ENCODE measurements around the gene FAM184A.
"Not testable (repeated sequence)": the region's sequence is repeated elsewhere in the genome, so short reads cannot be mapped to it uniquely, and the experiment has no call there.

FAM184A gene

GRCh38 chr6:118999494-119000040, 78.9 kb downstream of the FAM184A start:
- TF ChIP-seq CTCF (IDR thresholded peaks at IDR 0.05; ENCODE audit: control insufficient read depth, extremely low read depth, insufficient read depth): no peak
- no peak overlapping the region for H3K4me3 ChIP-seq (ENCODE audit: low read depth, low read length)
- DNase-seq (ENCODE audit: low read depth): no peak

GRCh38 chr6:118997426-118997825, 81.0 kb downstream of the FAM184A start:
- not testable (repeated sequence) for H3K4me3 ChIP-seq (ENCODE audit: low read depth, low read length); DNase-seq (ENCODE audit: low read depth)

GRCh38 chr6:118996289-118996820, 82.1 kb downstream of the FAM184A start:
- no peak for TF ChIP-seq CTCF (IDR thresholded peaks at IDR 0.05; ENCODE audit: control insufficient read depth, extremely low read depth, insufficient read depth)
- no peak overlapping the region for H3K4me3 ChIP-seq (ENCODE audit: low read depth, low read length)
- DNase-seq (ENCODE audit: low read depth): no peak

GRCh38 chr6:118993803-118994251, 84.6 kb downstream of the FAM184A start:
- TF ChIP-seq CTCF (IDR thresholded peaks at IDR 0.05; ENCODE audit: control insufficient read depth, extremely low read depth, insufficient read depth): no peak
- H3K4me3 ChIP-seq (ENCODE audit: low read depth, low read length): no peak overlapping the region
- no peak for DNase-seq (ENCODE audit: low read depth)

- H3K4me3 ChIP-seq (ENCODE audit: low read depth, low read length): no peak overlapping the region
- no peak for DNase-seq (ENCODE audit: low read depth)
- no peak for TF ChIP-seq CTCF (IDR thresholded peaks at IDR 0.05; ENCODE audit: control insufficient read depth, extremely low read depth, insufficient read depth)
Measured at GRCh38 chr6:118993358-118993757, 85.1 kb downstream of the FAM184A start.

- TF ChIP-seq CTCF (IDR thresholded peaks at IDR 0.05; ENCODE audit: control insufficient read depth, extremely low read depth, insufficient read depth): no peak
- no peak for DNase-seq (ENCODE audit: low read depth)
- no peak overlapping the region for H3K4me3 ChIP-seq (ENCODE audit: low read depth, low read length)
Measured at GRCh38 chr6:118992186-118992795, 86.2 kb downstream of the FAM184A start.

GRCh38 chr6:118986312-118986711, 92.2 kb downstream of the FAM184A start:
- TF ChIP-seq CTCF (IDR thresholded peaks at IDR 0.05; ENCODE audit: control insufficient read depth, extremely low read depth, insufficient read depth): no peak

More at GRCh38 chr6:118986312-118986711, 92.2 kb downstream of the FAM184A start:
- H3K4me3 ChIP-seq (ENCODE audit: low read depth, low read length): no peak overlapping the region
- DNase-seq (ENCODE audit: low read depth): no peak
